Measurements from ENCODE around the gene TINAG.

DNA sequence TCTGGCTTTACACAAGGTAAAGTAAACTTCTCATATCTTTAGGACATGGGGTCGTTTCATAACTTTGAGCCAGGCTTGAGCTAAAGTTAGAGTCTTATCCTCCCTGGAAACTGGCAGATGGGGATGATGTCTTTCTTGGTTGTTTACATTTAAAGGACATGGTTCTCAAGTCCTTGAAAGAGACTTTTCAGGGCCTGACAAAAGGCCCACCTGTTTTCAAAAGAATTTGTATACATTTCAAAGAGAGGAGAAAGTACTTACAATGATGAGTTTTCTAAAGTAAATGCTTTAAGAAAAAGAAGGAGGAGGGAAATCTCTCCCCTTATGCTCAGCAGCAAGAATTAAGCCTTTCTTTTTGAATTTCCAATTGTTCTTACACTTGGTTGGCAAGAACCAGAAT, 45.7 kb upstream of the TINAG start:
- TF ChIP-seq POLR2A (IDR thresholded peaks at IDR 0.05; ENCODE audit: low read depth, low read length): no peak
- TF ChIP-seq POLR2AphosphoS5 (IDR thresholded peaks at IDR 0.05; ENCODE audit: low read depth, low read length): no peak

All from GM12892 (cell line).